Small intestine (tissue), 7 donors: ENCODE data around the gene DAPK1. TPM values are rescaled to one million over a fixed set of nuclear protein-coding genes. Genes with fewer than 3 reads are reported as not detected.

ENCODE experiments used
- DNase-seq, 2 donors: peaks; one replicate each; pipeline versions ENCODE4 v3.0.0 to v3.0.0-alpha.2; 2013
- FAIRE-seq: peaks from 2 replicates; lab custom pipeline; 2012; peaks lifted over from hg19 to GRCh38; lab: Jason Lieb, UNC
- H3K27ac ChIP-seq, 3 donors: one replicate each; pipeline ENCODE4 v1.5.1; 2013; ENCODE audit warnings: low read length in 2 of 3, mild to moderate bottlenecking in 2 of 3, control low read depth in 1 of 3, inconsistent platforms in 1 of 3, low read depth in 1 of 3, moderate library complexity in 1 of 3
- H3K27me3 ChIP-seq, 3 donors: one replicate each; pipeline ENCODE4 v1.6.1; 2013; ENCODE audit warnings: low read length in 3 of 3, inconsistent platforms in 1 of 3; ENCODE audit not compliant: control insufficient read depth in 3 of 3, insufficient read depth in 3 of 3
- H3K36me3 ChIP-seq, 3 donors: one replicate each; pipeline ENCODE4 v1.6.1; 2013; ENCODE audit warnings: low read length in 3 of 3, inconsistent platforms in 1 of 3, low read depth in 1 of 3, mild to moderate bottlenecking in 1 of 3, moderate library complexity in 1 of 3; ENCODE audit not compliant: control insufficient read depth in 3 of 3, insufficient read depth in 2 of 3
- H3K4me1 ChIP-seq, 3 donors: one replicate each; pipeline ENCODE4 v1.6.1; 2013; ENCODE audit warnings: low read length in 2 of 3, inconsistent platforms in 1 of 3, low read depth in 1 of 3, mild to moderate bottlenecking in 1 of 3, moderate library complexity in 1 of 3; ENCODE audit not compliant: control insufficient read depth in 3 of 3, insufficient read depth in 2 of 3
- H3K4me3 ChIP-seq, 3 donors: one replicate each; pipeline ENCODE4 v1.5.1; 2013; ENCODE audit warnings: low read length in 3 of 3, control low read depth in 1 of 3, inconsistent platforms in 1 of 3, low read depth in 1 of 3, mild to moderate bottlenecking in 1 of 3, moderate library complexity in 1 of 3
- H3K9me3 ChIP-seq, 2 donors: one replicate each; pipeline ENCODE4 v1.6.1; 2013; ENCODE audit warnings: low read depth in 1 of 2, low read length in 1 of 2; ENCODE audit not compliant: control insufficient read depth in 2 of 2, insufficient read depth in 1 of 2
- WGBS, 3 donors: extraction: QIAGEN DNeasy Blood & Tissue Kit; methylation state at CpG; one replicate each; pipeline ENCODE4 v1.1.7; 2013; 5-methylcytosine and 5-hydroxymethylcytosine counted together
- polyA plus RNA-seq, 4 donors: library from polyadenylated mRNA; stranded (reverse) in 3 of 4; unstranded in 1 of 4; fragments of 200-250 nt in 3 of 4; fragments of 120-200 nt in 1 of 4; gene quantifications; one replicate each; pipeline versions ENCODE4 v1.2.1 to v1.2.3, GENCODE V29; 2013
- donor health status: healthy with polysubstance abuse.
- donor health status: control.
- donor health status: control.
- donor health status: Bipolar disorder and iron deficiency.
- donor health status: healthy.

The DAPK1 gene
- polyA plus RNA-seq, 4 donors, result 6.8 to 21.7 (median 9.6) TPM

- Histone ChIP-seq H3K4me1 (no peaks in the 10 kb centered on the region), H3K27ac (no peak overlapping the region), H3K36me3 (peaks cover 0 to 26% (median 0%) of the 10 kb centered on the region in 3 donors), H3K4me3 (no peak overlapping the region), H3K9me3 (no peaks in the 10 kb centered on the region), H3K27me3 (no peaks in the 10 kb centered on the region)
- DNase-seq (no peak), FAIRE-seq (no peak)
- 87 to 96% (median 92%) methylated on average over 9 of the region's 9 CpGs for WGBS, 3 donors
Observed at GRCh38 chr9:87701491-87701890, 203.8 kb downstream of the DAPK1 start.

GRCh38 chr9:87701931-87702421 is 204.3 kb downstream of the DAPK1 start:
- no peaks in the 10 kb centered on the region for H3K9me3 ChIP-seq
- H3K27ac ChIP-seq, result no peak overlapping the region
- DNase-seq (no peak), FAIRE-seq (no peak)
- H3K4me1 ChIP-seq, result no peaks in the 10 kb centered on the region
- no peak overlapping the region for H3K4me3 ChIP-seq
- 76 to 88% (median 87%) methylated on average over 6 of the region's 6 CpGs for WGBS, 3 donors
- H3K36me3 ChIP-seq, result peaks cover 0 to 31% (median 0%) of the 10 kb centered on the region in 3 donors
- H3K27me3 ChIP-seq, result no peaks in the 10 kb centered on the region

GRCh38 chr9:87702921-87703320 is 205.3 kb downstream of the DAPK1 start:
- no peak overlapping the region for H3K27ac ChIP-seq
- DNase-seq (no peak), FAIRE-seq (no peak)

GRCh38 chr9:87703636-87704276 is 206.1 kb downstream of the DAPK1 start:
- Histone ChIP-seq H3K27ac (no peak overlapping the region), H3K9me3 (no peaks in the 10 kb centered on the region), H3K36me3 (peaks cover 0 to 28% (median 0%) of the 10 kb centered on the region in 3 donors), H3K27me3 (no peaks in the 10 kb centered on the region), H3K4me1 (no peaks in the 10 kb centered on the region), H3K4me3 (no peak overlapping the region)
- no peak for FAIRE-seq
- DNase-seq, result no peak
- 74 to 94% (median 86%) methylated on average over 7 of the region's 7 CpGs for WGBS, 3 donors

More at GRCh38 chr9:87702921-87703320, 205.3 kb downstream of the DAPK1 start:
- Histone ChIP-seq H3K9me3 (no peaks in the 10 kb centered on the region), H3K36me3 (peaks cover 0 to 32% (median 0%) of the 10 kb centered on the region in 3 donors), H3K27me3 (no peaks in the 10 kb centered on the region), H3K4me3 (no peak overlapping the region), H3K4me1 (no peaks in the 10 kb centered on the region)
- WGBS, 3 donors, result 88 to 92% (median 92%) methylated on average over 9 of the region's 9 CpGs

GRCh38 chr9:87704342-87704741 is 206.7 kb downstream of the DAPK1 start:
- Histone ChIP-seq H3K27ac (no peak overlapping the region), H3K4me1 (no peaks in the 10 kb centered on the region), H3K4me3 (no peak overlapping the region), H3K36me3 (peaks cover 0 to 28% (median 0%) of the 10 kb centered on the region in 3 donors), H3K9me3 (no peaks in the 10 kb centered on the region), H3K27me3 (no peaks in the 10 kb centered on the region)
- DNase-seq, result no peak
- 81 to 92% (median 83%) methylated on average over 6 of the region's 6 CpGs for WGBS, 3 donors
- no peak for FAIRE-seq

- Histone ChIP-seq H3K27ac (no peak overlapping the region), H3K4me3 (no peak overlapping the region), H3K4me1 (peaks cover 0 to 8% (median 0%) of the 10 kb centered on the region in 3 donors), H3K27me3 (no peaks in the 10 kb centered on the region), H3K36me3 (peaks cover 0 to 28% (median 0%) of the 10 kb centered on the region in 3 donors), H3K9me3 (no peaks in the 10 kb centered on the region)
- DNase-seq (no peak), FAIRE-seq (no peak)
- 94 to 97% (median 95%) methylated on average over 35 to 39 of the region's 39 CpGs for WGBS, 3 donors
Observed at GRCh38 chr9:87706066-87706739, 208.5 kb downstream of the DAPK1 start.

- H3K27ac ChIP-seq, result no peak overlapping the region
- no peaks in the 10 kb centered on the region for H3K27me3 ChIP-seq
- DNase-seq, result no peak
- peaks cover 0 to 23% (median 0%) of the 10 kb centered on the region in 3 donors for H3K36me3 ChIP-seq
- H3K4me1 ChIP-seq, result peaks cover 0 to 17% (median 0%) of the 10 kb centered on the region in 3 donors
- FAIRE-seq, result no peak
- no peaks in the 10 kb centered on the region for H3K9me3 ChIP-seq
- 58 to 83% (median 81%) methylated on average over 6 of the region's 6 CpGs for WGBS, 3 donors
- H3K4me3 ChIP-seq, result no peak overlapping the region
Observed at GRCh38 chr9:87707805-87708506, 210.3 kb downstream of the DAPK1 start.

- Histone ChIP-seq H3K9me3 (no peaks in the 10 kb centered on the region), H3K4me1 (peaks cover 0 to 17% (median 0%) of the 10 kb centered on the region in 3 donors), H3K4me3 (no peak overlapping the region), H3K27me3 (no peaks in the 10 kb centered on the region), H3K27ac (no peak overlapping the region), H3K36me3 (peaks cover 0 to 19% (median 0%) of the 10 kb centered on the region in 3 donors)
- WGBS, 3 donors, result 66 to 82% (median 68%) methylated on average over 5 of the region's 5 CpGs
- no peak for FAIRE-seq
- no peak for DNase-seq
Observed at GRCh38 chr9:87708546-87708945, 210.9 kb downstream of the DAPK1 start.
